Neural cell (in vitro differentiated cells): Measurements from ENCODE around the gene CLK3. TPM values are rescaled to one million over a fixed set of nuclear protein-coding genes. Genes with fewer than 3 reads are reported as not detected.
"Not testable (repeated sequence)": the region's sequence is repeated elsewhere in the genome, so short reads cannot be mapped to it uniquely, and the experiment has no call there.

Experiments
- H2AFZ ChIP-seq: fragments of 200-600, 300-800 bp; sonication (generic), shearing (Covaris generic); 2 replicates; pipeline ENCODE4 v1.6.0; 2014; ENCODE audit warnings: low read depth, mild to moderate bottlenecking, antibody characterized with exemption, low read length, moderate library complexity
- H3F3A ChIP-seq: fragments of 200-600 bp; shearing (Covaris generic); 2 replicates; pipeline ENCODE4 v1.6.1; 2016; ENCODE audit warnings: mild to moderate bottlenecking, moderate library complexity, mixed read lengths, antibody characterized with exemption, low read length; ENCODE audit not compliant: insufficient read depth, poor library complexity, severe bottlenecking
- H3K27ac ChIP-seq: fragments of 200-600, 300-800 bp; sonication (generic), shearing (Covaris generic); 2 replicates; pipeline ENCODE4 v1.5.1; 2014; ENCODE audit warnings: mild to moderate bottlenecking, low read length, moderate library complexity
- H3K27me3 ChIP-seq: fragments of 300-800, 200-600 bp; sonication (generic), shearing (Covaris generic); 2 replicates; pipeline ENCODE4 v1.6.0; 2014; ENCODE audit warnings: mild to moderate bottlenecking, low read depth, low read length, moderate library complexity; ENCODE audit not compliant: insufficient read depth
- H3K36me3 ChIP-seq: fragments of 300-800, 200-600 bp; sonication (generic), shearing (Covaris generic); 2 replicates; pipeline ENCODE4 v1.5.1; 2014; ENCODE audit warnings: mild to moderate bottlenecking, antibody characterized with exemption, low read length, moderate library complexity; ENCODE audit not compliant: insufficient read depth
- H3K4me2 ChIP-seq: fragments of 300-800, 200-600 bp; sonication (generic), shearing (Covaris generic); 2 replicates; pipeline ENCODE4 v1.6.0; 2014; ENCODE audit warnings: mild to moderate bottlenecking, low read length
- H3K4me3 ChIP-seq: fragments of 300-800, 200-600 bp; sonication (generic), shearing (Covaris generic); 2 replicates; pipeline ENCODE4 v1.5.1; 2014; ENCODE audit warnings: mild to moderate bottlenecking, low read length, moderate library complexity
- H3K79me2 ChIP-seq: fragments of 200-600 bp; shearing (Covaris generic); replicated peaks from 2 replicates; pipeline ENCODE4 v1.6.0; 2014; ENCODE audit warnings: mild to moderate bottlenecking, low read length, moderate library complexity; ENCODE audit not compliant: insufficient read depth
- H3K9ac ChIP-seq: fragments of 300-800, 200-600 bp; sonication (generic), shearing (Covaris generic); 2 replicates; pipeline ENCODE4 v1.6.1; 2016; ENCODE audit warnings: mild to moderate bottlenecking, low read length, mixed read lengths
- H3K9me2 ChIP-seq: fragments of 200-600 bp; shearing (Covaris generic); 2 replicates; pipeline ENCODE4 v1.6.1; 2016; ENCODE audit warnings: mild to moderate bottlenecking, low read length, mixed read lengths; ENCODE audit not compliant: insufficient read depth
- H3K9me3 ChIP-seq: fragments of 200-600, 300-800 bp; sonication (generic), shearing (Covaris generic); 2 replicates; pipeline ENCODE4 v1.6.1; 2016; ENCODE audit warnings: mild to moderate bottlenecking, mixed run types, low read length, moderate library complexity, mixed read lengths
- H4K20me1 ChIP-seq: fragments of 200-600 bp; shearing (Covaris generic); 2 replicates; pipeline ENCODE4 v1.6.1; 2016; ENCODE audit warnings: mild to moderate bottlenecking, mixed run types; ENCODE audit not compliant: insufficient read depth
- CTCF ChIP-seq: fragments of 450-650 bp; IDR thresholded peaks from 2 replicates; pipeline ENCODE4 v1.5.1; 2014; ENCODE audit warnings: antibody characterized with exemption, mild to moderate bottlenecking, moderate library complexity; ENCODE audit not compliant: poor library complexity, severe bottlenecking
- EP300 ChIP-seq: fragments of 450-650 bp; conservative IDR thresholded peaks from 2 replicates; pipeline ENCODE4 v1.6.1; 2014; ENCODE audit warnings: antibody characterized with exemption, mild to moderate bottlenecking, moderate library complexity; ENCODE audit not compliant: poor library complexity, severe bottlenecking
- EZH2 ChIP-seq: fragments of 200-600, 300-800 bp; shearing (Covaris generic), sonication (generic); IDR thresholded peaks from 2 replicates; pipeline ENCODE4 v1.6.1; 2014; ENCODE audit warnings: antibody characterized with exemption, low read length, borderline replicate concordance, mild to moderate bottlenecking; ENCODE audit not compliant: insufficient read depth, poor library complexity, severe bottlenecking
- MXI1 ChIP-seq: fragments of 450-650 bp; conservative IDR thresholded peaks from 2 replicates; pipeline ENCODE4 v1.6.1; 2014; ENCODE audit warnings: antibody characterized with exemption, mild to moderate bottlenecking; ENCODE audit not compliant: poor library complexity, severe bottlenecking
- POLR2AphosphoS5 ChIP-seq: IDR thresholded peaks from 2 replicates; pipeline ENCODE4 v1.6.1; 2012
- RAD21 ChIP-seq: fragments of 450-650 bp; conservative IDR thresholded peaks from 2 replicates; pipeline ENCODE4 v1.6.1; 2014; ENCODE audit warnings: antibody characterized with exemption, mild to moderate bottlenecking, moderate library complexity
- REST ChIP-seq: IDR thresholded peaks from 2 replicates; pipeline ENCODE4 v1.6.1; 2012; ENCODE audit warnings: borderline replicate concordance
- SMC3 ChIP-seq: fragments of 450-650 bp; conservative IDR thresholded peaks from 2 replicates; pipeline ENCODE4 v1.6.1; 2014; ENCODE audit warnings: antibody characterized with exemption, mild to moderate bottlenecking, moderate library complexity; ENCODE audit not compliant: poor library complexity
- TAF1 ChIP-seq: IDR thresholded peaks from 2 replicates; pipeline ENCODE4 v1.6.1; 2012; ENCODE audit warnings: low read depth
- polyA plus RNA-seq: library from polyadenylated mRNA; depleted of rRNA; stranded (reverse); fragments of >200 nt; gene quantifications from 2 replicates; pipeline ENCODE4 v1.2.3, GENCODE V29; 2014

Gene CLK3
- polyA plus RNA-seq, 1 donor from 2014 or later: 88.3 TPM

GRCh38 chr15:74595271-74595670 is 20.4 kb upstream of the CLK3 start:
- Histone ChIP-seq H3K9ac (no peak overlapping the region), H3K36me3 (no peaks in the 10 kb centered on the region), H3K9me2 (no peaks in the 10 kb centered on the region), H3K79me2 (no peaks in the 10 kb centered on the region), H3K9me3 (no peaks in the 10 kb centered on the region), H2AFZ (no peak overlapping the region), H3K27ac (no peak overlapping the region), H3K4me3 (no peak overlapping the region), H3F3A (no peaks in the 10 kb centered on the region), H3K27me3 (no peaks in the 10 kb centered on the region), H3K4me2 (no peak overlapping the region), H4K20me1 (no peaks in the 10 kb centered on the region)
- TF ChIP-seq MXI1 (no peak), TAF1 (no peak), EP300 (no peak), RAD21 (no peak), EZH2 (no peak), SMC3 (no peak), CTCF (no peak), REST (no peak), POLR2AphosphoS5 (no peak)

- not testable (repeated sequence) for H3K9ac ChIP-seq, H3K36me3 ChIP-seq, H4K20me1 ChIP-seq
Observed at GRCh38 chr15:74596736-74597135, 18.9 kb upstream of the CLK3 start.

GRCh38 chr15:74597146-74597705 is 18.4 kb upstream of the CLK3 start:
- H4K20me1 ChIP-seq, H3K4me2 ChIP-seq, H3K36me3 ChIP-seq, H3K9me3 ChIP-seq, H3F3A ChIP-seq, H3K27me3 ChIP-seq, H3K9me2 ChIP-seq, H3K9ac ChIP-seq, H2AFZ ChIP-seq, H3K27ac ChIP-seq, H3K4me3 ChIP-seq, H3K79me2 ChIP-seq: not testable (repeated sequence)

More at GRCh38 chr15:74596736-74597135, 18.9 kb upstream of the CLK3 start:
- not testable (repeated sequence) for H2AFZ ChIP-seq, H3K4me2 ChIP-seq, H3K9me3 ChIP-seq, H3K79me2 ChIP-seq, H3K9me2 ChIP-seq, H3K27ac ChIP-seq, H3K4me3 ChIP-seq, H3F3A ChIP-seq, H3K27me3 ChIP-seq
